AG04450 (cell line): Measurements from ENCODE around the gene GKN2. TPM values are rescaled to one million over a fixed set of nuclear protein-coding genes. Genes with fewer than 3 reads are reported as not detected.

ENCODE experiments used
- CTCF ChIA-PET: fragments of 300-600, 350-600 bp; formaldehyde crosslinking; extraction: SDS; loops from one replicate; lab custom pipeline; 2022; ENCODE audit warnings: antibody characterized with exemption, inconsistent platforms; lab: Charles Lee
- POLR2A ChIA-PET: fragments of 350-600 bp; formaldehyde crosslinking; extraction: SDS; loops from one replicate; lab custom pipeline; 2021; ENCODE audit warnings: antibody characterized with exemption, inconsistent platforms; lab: Yijun Ruan, JAX
- DNase-seq: peaks from one replicate; pipeline ENCODE4 v3.0.0-alpha.2; 2011; ENCODE audit warnings: low read depth, low spot score
- H3K27ac ChIP-seq: one replicate; pipeline ENCODE4 v1.5.1; 2012; ENCODE audit warnings: low read depth, low read length, control low read depth
- H3K27me3 ChIP-seq: one replicate; pipeline ENCODE4 v1.6.0; 2012; ENCODE audit warnings: low read length; ENCODE audit not compliant: control insufficient read depth, insufficient read depth
- H3K4me3 ChIP-seq: 2 replicates; pipeline ENCODE4 v1.5.1; 2011; ENCODE audit warnings: mild to moderate bottlenecking, low read depth, low read length, control low read depth
- H3K9me3 ChIP-seq: 2 replicates; pipeline ENCODE4 v1.5.1; 2012; ENCODE audit warnings: low read length; ENCODE audit not compliant: control insufficient read depth, insufficient read depth
- polyA plus RNA-seq: library from polyadenylated mRNA; depleted of rRNA; stranded (reverse); fragments of >200 nt; gene quantifications from 2 replicates; pipeline ENCODE4 v1.2.3, GENCODE V29; 2011
- TF ChIP-seq, protein P1 (sequence below): IDR thresholded peaks from 2 replicates; pipeline ENCODE4 v1.5.1; 2011; ENCODE audit warnings: low read depth, low read length, control low read depth, inconsistent platforms

Gene GKN2
- polyA plus RNA-seq, 1 experiment: not detected

DNA sequence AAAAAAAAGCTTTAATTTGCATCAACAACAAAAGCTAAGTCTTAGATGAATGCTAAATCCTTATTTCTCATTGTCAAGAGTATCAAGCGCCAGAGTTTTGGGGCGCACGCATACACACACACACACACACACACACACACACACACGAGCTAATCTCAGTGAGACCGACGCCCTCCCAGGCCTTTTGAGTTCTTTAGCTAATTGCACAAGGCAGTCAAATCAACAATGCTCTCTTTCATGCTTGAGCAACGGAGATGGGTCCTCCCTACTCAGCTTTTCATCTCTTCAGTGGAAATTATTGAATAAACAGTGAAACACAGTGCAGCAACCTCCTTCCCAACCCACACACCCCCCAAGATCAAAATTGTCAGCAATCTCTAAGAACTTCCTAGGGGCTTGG lies 41.0 kb upstream of the GKN2 start:
- Histone ChIP-seq H3K9me3 (no peaks in the 10 kb centered on the region), H3K4me3 (no peak overlapping the region), H3K27ac (no peak overlapping the region), H3K27me3 (no peaks in the 10 kb centered on the region)
- ChIA-PET CTCF (interaction anchor here (0.6 to 2.2 kb wide), 2 partner anchors 17 to 50 kb away, joined by 3 to 7 read pairs; no protein-coding TSS in a partner anchor), POLR2A (interaction anchor here (0.6 kb wide), 2 partner anchors 32 to 261 kb away, joined by 3 to 4 read pairs; no protein-coding TSS in a partner anchor)
- no peak for DNase-seq
- TF ChIP-seq, protein P1, sequence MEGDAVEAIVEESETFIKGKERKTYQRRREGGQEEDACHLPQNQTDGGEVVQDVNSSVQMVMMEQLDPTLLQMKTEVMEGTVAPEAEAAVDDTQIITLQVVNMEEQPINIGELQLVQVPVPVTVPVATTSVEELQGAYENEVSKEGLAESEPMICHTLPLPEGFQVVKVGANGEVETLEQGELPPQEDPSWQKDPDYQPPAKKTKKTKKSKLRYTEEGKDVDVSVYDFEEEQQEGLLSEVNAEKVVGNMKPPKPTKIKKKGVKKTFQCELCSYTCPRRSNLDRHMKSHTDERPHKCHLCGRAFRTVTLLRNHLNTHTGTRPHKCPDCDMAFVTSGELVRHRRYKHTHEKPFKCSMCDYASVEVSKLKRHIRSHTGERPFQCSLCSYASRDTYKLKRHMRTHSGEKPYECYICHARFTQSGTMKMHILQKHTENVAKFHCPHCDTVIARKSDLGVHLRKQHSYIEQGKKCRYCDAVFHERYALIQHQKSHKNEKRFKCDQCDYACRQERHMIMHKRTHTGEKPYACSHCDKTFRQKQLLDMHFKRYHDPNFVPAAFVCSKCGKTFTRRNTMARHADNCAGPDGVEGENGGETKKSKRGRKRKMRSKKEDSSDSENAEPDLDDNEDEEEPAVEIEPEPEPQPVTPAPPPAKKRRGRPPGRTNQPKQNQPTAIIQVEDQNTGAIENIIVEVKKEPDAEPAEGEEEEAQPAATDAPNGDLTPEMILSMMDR: no peak

GRCh38 chr2:68992933-68993332 lies 40.2 kb upstream of the GKN2 start:
- CTCF ChIA-PET: interaction anchor here (0.8 to 2.2 kb wide), 2 partner anchors 9 to 50 kb away, joined by 3 to 7 read pairs; no protein-coding TSS in a partner anchor
- POLR2A ChIA-PET: interaction anchor here (0.6 kb wide), 1 partner anchor 261 kb away, joined by 4 read pairs; no protein-coding TSS in a partner anchor
- H3K27ac ChIP-seq: no peak overlapping the region

DNA sequence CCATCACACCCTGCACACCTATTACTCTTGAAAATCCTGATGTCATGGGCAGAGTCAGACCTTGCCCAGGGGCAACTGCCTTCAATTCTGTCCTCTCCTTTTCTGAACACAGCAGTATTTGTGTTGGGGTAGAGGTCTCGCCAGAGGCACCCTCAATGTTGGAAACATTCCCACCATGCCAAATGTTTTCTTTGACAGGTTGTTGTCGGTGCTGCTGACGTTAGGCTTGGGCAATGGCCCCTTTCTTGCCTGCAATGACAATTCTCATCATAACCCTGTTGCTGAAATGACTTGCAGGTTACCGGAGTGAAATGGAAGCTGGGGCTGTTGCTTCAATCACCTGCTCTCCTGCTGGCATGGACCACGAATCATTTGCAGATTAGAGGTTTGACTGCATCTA lies 39.6 kb upstream of the GKN2 start:
- Histone ChIP-seq H3K4me3 (no peak overlapping the region), H3K27ac (no peak overlapping the region), H3K27me3 (no peaks in the 10 kb centered on the region), H3K9me3 (no peaks in the 10 kb centered on the region)
- DNase-seq: no peak
- ChIA-PET CTCF (interaction anchor here (0.8 kb wide), 1 partner anchor 10 kb away, joined by 3 read pairs; no protein-coding TSS in a partner anchor), POLR2A (no interaction called here)
- TF ChIP-seq, protein P1: no peak

More at GRCh38 chr2:68992933-68993332, 40.2 kb upstream of the GKN2 start:
- H3K4me3 ChIP-seq: no peak overlapping the region
- no peaks in the 10 kb centered on the region for H3K27me3 ChIP-seq
- no peaks in the 10 kb centered on the region for H3K9me3 ChIP-seq
- DNase-seq: no peak
- TF ChIP-seq, protein P1: no peak

GRCh38 chr2:68989035-68989434 lies 36.3 kb upstream of the GKN2 start:
- TF ChIP-seq, protein P1: no peak
- DNase-seq: no peak
- H3K27me3 ChIP-seq: no peaks in the 10 kb centered on the region
- no peaks in the 10 kb centered on the region for H3K9me3 ChIP-seq
- no peak overlapping the region for H3K4me3 ChIP-seq
- CTCF ChIA-PET: interaction anchor here (1.5 kb wide), 2 partner anchors 24 to 45 kb away, joined by 5 to 6 read pairs; partner anchors contain the start of gene ANTXR1
- POLR2A ChIA-PET: no interaction called here
- no peak overlapping the region for H3K27ac ChIP-seq

DNA sequence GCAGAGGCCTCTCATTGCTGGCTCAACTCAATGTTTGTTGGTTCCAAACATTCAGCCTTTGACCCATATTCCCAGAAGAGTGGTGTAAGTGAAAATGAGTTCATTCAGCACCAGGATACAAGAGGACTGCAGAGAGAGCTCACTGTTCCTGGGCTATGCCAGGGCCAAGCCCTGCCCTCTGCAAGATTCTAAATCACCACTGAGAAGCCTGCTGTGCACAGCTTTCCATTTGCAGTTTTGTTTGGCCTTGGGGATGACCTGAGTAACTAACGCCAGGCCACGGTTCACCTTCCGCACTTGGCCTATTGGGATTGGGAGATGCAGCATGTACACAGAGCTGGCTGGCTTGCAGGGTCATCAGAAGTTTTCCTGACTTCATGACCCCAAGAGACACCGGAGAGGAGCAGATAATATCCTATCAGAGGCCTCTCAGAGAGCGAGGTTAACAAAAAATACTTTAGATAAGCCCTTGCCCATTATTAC lies 34.4 kb upstream of the GKN2 start:
- H3K27me3 ChIP-seq: no peaks in the 10 kb centered on the region
- POLR2A ChIA-PET: no interaction called here
- H3K4me3 ChIP-seq: no peak overlapping the region
- H3K27ac ChIP-seq: no peak overlapping the region
- DNase-seq: no peak
- CTCF ChIA-PET: no interaction called here
- no peaks in the 10 kb centered on the region for H3K9me3 ChIP-seq
- TF ChIP-seq, protein P1: no peak
